CD14-positive monocyte (primary cell): ENCODE measurements around the gene BSN. TPM values are rescaled to one million over a fixed set of nuclear protein-coding genes. Genes with fewer than 3 reads are reported as not detected.
A peak's percentile ranks its signal among the peaks of the same experiment; 100 is the strongest.

Experiments used
- DNase-seq, 3 donors: peaks; one replicate each; pipeline ENCODE4 v3.0.0-alpha.2; 2011 to 2022
- H2AFZ ChIP-seq: 2 replicates; pipeline ENCODE4 v1.6.0; 2012; ENCODE audit warnings: mild to moderate bottlenecking, low read depth, low read length, inconsistent platforms; ENCODE audit not compliant: insufficient read depth, poor library complexity, severe bottlenecking
- H3K27ac ChIP-seq, 2 donors: 1 replicate in 1 of 2; 2 replicates in 1 of 2; pipeline ENCODE4 v1.5.1; 2012 to 2013; ENCODE audit warnings: low read length in 2 of 2, control low read depth in 1 of 2, inconsistent platforms in 1 of 2, low read depth in 1 of 2, mild to moderate bottlenecking in 1 of 2
- H3K27me3 ChIP-seq, 2 donors: one replicate each; pipeline versions ENCODE4 v1.6.0 to v1.6.1; 2011 to 2013; ENCODE audit warnings: low read length in 2 of 2; ENCODE audit not compliant: control insufficient read depth in 2 of 2, insufficient read depth in 2 of 2
- H3K36me3 ChIP-seq, 2 donors: replicated peaks in 1 of 2; 1 replicate in 1 of 2; 2 replicates in 1 of 2; pipeline versions ENCODE4 v1.5.1 to v1.6.1; 2012 to 2013; ENCODE audit warnings: low read length in 2 of 2, control low read depth in 1 of 2, inconsistent platforms in 1 of 2, mild to moderate bottlenecking in 1 of 2; ENCODE audit not compliant: insufficient read depth in 2 of 2, control insufficient read depth in 1 of 2
- H3K4me1 ChIP-seq, 2 donors: 1 replicate in 1 of 2; 2 replicates in 1 of 2; pipeline versions ENCODE4 v1.5.1 to v1.6.1; 2012 to 2013; ENCODE audit warnings: low read length in 2 of 2, control low read depth in 1 of 2, inconsistent platforms in 1 of 2, mild to moderate bottlenecking in 1 of 2, moderate library complexity in 1 of 2; ENCODE audit not compliant: insufficient read depth in 2 of 2, control insufficient read depth in 1 of 2
- H3K4me2 ChIP-seq: replicated peaks from 2 replicates; pipeline ENCODE3; 2012; ENCODE audit warnings: low read length, moderate library complexity, mild to moderate bottlenecking; ENCODE audit not compliant: poor library complexity, severe bottlenecking; ENCODE audit errors: extremely low read depth
- H3K4me3 ChIP-seq, 3 experiments: fragments of 200-600 bp in 1 of 3; sonication (generic) in 1 of 3; replicated peaks in 1 of 3; 1 replicate in 2 of 3; 2 replicates in 1 of 3; pipeline ENCODE4 v1.5.1; 2011 to 2013; ENCODE audit warnings: low read length in 3 of 3, mild to moderate bottlenecking in 3 of 3, control low read depth in 2 of 3, low read depth in 2 of 3, inconsistent platforms in 1 of 3, moderate library complexity in 1 of 3
- H3K79me2 ChIP-seq: 2 replicates; pipeline ENCODE4 v1.6.0; 2012; ENCODE audit warnings: mild to moderate bottlenecking, control low read depth, inconsistent platforms, low read length, moderate library complexity; ENCODE audit not compliant: insufficient read depth
- H3K9ac ChIP-seq: 2 replicates; pipeline ENCODE4 v1.6.0; 2017; ENCODE audit warnings: low read length, mild to moderate bottlenecking; ENCODE audit not compliant: insufficient read depth, poor library complexity, severe bottlenecking
- H3K9me3 ChIP-seq, 2 donors: replicated peaks in 1 of 2; 1 replicate in 1 of 2; 2 replicates in 1 of 2; pipeline versions ENCODE4 v1.5.1 to v1.6.1; 2012 to 2013; ENCODE audit warnings: low read length in 2 of 2, control low read depth in 1 of 2; ENCODE audit not compliant: control insufficient read depth in 1 of 2, insufficient read depth in 1 of 2
- H4K20me1 ChIP-seq: 2 replicates; pipeline ENCODE4 v1.6.0; 2012; ENCODE audit warnings: mild to moderate bottlenecking, low read length, control low read depth, moderate library complexity; ENCODE audit not compliant: insufficient read depth
- H3K27ac Mint-ChIP-seq, 7 donors: one replicate each; pipeline ENCODE4 v1.8.0; 2020; ENCODE audit warnings: mild to moderate bottlenecking in 7 of 7, mixed read lengths in 7 of 7, moderate library complexity in 6 of 7, inconsistent platforms in 2 of 7
- H3K27me3 Mint-ChIP-seq, 3 donors: one replicate each; pipeline ENCODE4 v1.8.0; 2021 to 2022; ENCODE audit warnings: low read depth in 3 of 3, mild to moderate bottlenecking in 3 of 3, mixed read lengths in 3 of 3, moderate library complexity in 3 of 3, inconsistent platforms in 1 of 3
- H3K36me3 Mint-ChIP-seq, 2 donors: one replicate each; pipeline ENCODE4 v1.8.0; 2020; ENCODE audit warnings: mixed read lengths in 2 of 2, inconsistent platforms in 1 of 2, mild to moderate bottlenecking in 1 of 2
- H3K4me1 Mint-ChIP-seq: one replicate; pipeline ENCODE4 v1.8.0; 2020; ENCODE audit warnings: mild to moderate bottlenecking, mixed read lengths
- H3K4me3 Mint-ChIP-seq, 2 donors: one replicate each; pipeline ENCODE4 v1.8.0; 2020; ENCODE audit warnings: mild to moderate bottlenecking in 2 of 2, mixed read lengths in 2 of 2, moderate library complexity in 1 of 2
- H3K9me3 Mint-ChIP-seq, 7 donors: one replicate each; pipeline ENCODE4 v1.8.0; 2020 to 2022; ENCODE audit warnings: mixed read lengths in 7 of 7, mild to moderate bottlenecking in 6 of 7, moderate library complexity in 6 of 7, inconsistent platforms in 2 of 7
- WGBS: methylation state at CpG from one replicate; pipeline ENCODE4 v1.1.5; 2013; ENCODE audit warnings: missing lambda C conversion rate; ENCODE audit not compliant: insufficient coverage; 5-methylcytosine and 5-hydroxymethylcytosine counted together
- intact Hi-C, 2 donors: fragments of 100-400 bp; cut with micrococcal nuclease; formaldehyde crosslinking; loops; one replicate each; pipeline versions ENCODE4 v1.15.0 to v1.15.1; 2023
- polyA plus RNA-seq, 3 donors: library from polyadenylated mRNA; depleted of rRNA in 1 of 3; unstranded in 2 of 3; stranded (reverse) in 1 of 3; fragments of 300-500 nt in 2 of 3; fragments of >200 nt in 1 of 3; fragmentation: Illumina TruSeq in 2 of 3; gene quantifications; 1 replicate in 2 of 3; 2 replicates in 1 of 3; pipeline ENCODE4 v1.2.3, GENCODE V29; 2012 to 2021
- TF ChIP-seq, protein P1 (sequence below): fragments of 200-600 bp; IDR thresholded peaks from one replicate; pipeline ENCODE4 v1.8.0; 2022; ENCODE audit warnings: antibody characterized with exemption, mild to moderate bottlenecking

Gene BSN
- polyA plus RNA-seq, 3 donors, result not detected

DNA sequence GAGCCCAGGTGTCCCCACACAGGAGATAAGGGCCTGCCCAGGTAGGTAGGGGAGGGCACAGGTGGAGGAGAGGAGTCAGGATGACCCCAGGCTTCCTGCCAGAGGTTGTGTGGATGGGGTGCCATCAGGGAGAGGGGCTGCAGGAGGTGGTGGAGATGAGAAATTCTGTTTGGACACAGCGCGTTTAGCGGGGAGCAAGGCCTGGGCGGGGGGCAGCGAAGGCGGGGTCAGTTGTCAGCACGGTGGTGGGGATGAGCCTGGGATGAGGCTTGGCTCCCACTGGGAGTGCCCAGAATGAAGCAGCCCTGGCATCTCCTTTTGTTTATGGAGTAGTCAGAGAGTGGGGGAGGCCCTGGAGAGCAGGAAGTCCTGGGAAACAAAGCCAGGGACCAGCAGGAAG is 149.7 kb downstream of the BSN start:
- no peak overlapping the region for H3K4me3 Mint-ChIP-seq
- peaks cover 0 to 2% (median 0%) of the 10 kb centered on the region in 3 donors for H3K27me3 Mint-ChIP-seq
- Histone ChIP-seq H3K79me2 (no peaks in the 10 kb centered on the region), H3K4me1 (no peaks in the 10 kb centered on the region), H3K4me2 (no peak overlapping the region), H4K20me1 (peaks cover 6% of the 10 kb centered on the region), H3K9me3 (no peaks in the 10 kb centered on the region), H3K4me3 (no peak overlapping the region), H3K9ac (no peak overlapping the region), H3K27me3 (no peaks in the 10 kb centered on the region), H3K27ac (no peak overlapping the region), H3K36me3 (peaks cover 69 to 85% of the 10 kb centered on the region in 2 donors), H2AFZ (no peak overlapping the region)
- WGBS, result 100% methylated on average over 7 of the region's 7 CpGs
- no peak for DNase-seq
- H3K36me3 Mint-ChIP-seq, result peaks cover 60 to 85% of the 10 kb centered on the region in 2 donors
- peak overlapping the region in 2 of 7 donors; percentile 44 to 64 for H3K27ac Mint-ChIP-seq
- no peaks in the 10 kb centered on the region for H3K9me3 Mint-ChIP-seq
- TF ChIP-seq, protein P1, sequence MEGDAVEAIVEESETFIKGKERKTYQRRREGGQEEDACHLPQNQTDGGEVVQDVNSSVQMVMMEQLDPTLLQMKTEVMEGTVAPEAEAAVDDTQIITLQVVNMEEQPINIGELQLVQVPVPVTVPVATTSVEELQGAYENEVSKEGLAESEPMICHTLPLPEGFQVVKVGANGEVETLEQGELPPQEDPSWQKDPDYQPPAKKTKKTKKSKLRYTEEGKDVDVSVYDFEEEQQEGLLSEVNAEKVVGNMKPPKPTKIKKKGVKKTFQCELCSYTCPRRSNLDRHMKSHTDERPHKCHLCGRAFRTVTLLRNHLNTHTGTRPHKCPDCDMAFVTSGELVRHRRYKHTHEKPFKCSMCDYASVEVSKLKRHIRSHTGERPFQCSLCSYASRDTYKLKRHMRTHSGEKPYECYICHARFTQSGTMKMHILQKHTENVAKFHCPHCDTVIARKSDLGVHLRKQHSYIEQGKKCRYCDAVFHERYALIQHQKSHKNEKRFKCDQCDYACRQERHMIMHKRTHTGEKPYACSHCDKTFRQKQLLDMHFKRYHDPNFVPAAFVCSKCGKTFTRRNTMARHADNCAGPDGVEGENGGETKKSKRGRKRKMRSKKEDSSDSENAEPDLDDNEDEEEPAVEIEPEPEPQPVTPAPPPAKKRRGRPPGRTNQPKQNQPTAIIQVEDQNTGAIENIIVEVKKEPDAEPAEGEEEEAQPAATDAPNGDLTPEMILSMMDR, result no peak
- intact Hi-C loops, result loop anchor here (5.0 kb wide), 1 partner anchor 133 kb away; no protein-coding TSS in a partner anchor
- H3K4me1 Mint-ChIP-seq, result no peaks in the 10 kb centered on the region

DNA sequence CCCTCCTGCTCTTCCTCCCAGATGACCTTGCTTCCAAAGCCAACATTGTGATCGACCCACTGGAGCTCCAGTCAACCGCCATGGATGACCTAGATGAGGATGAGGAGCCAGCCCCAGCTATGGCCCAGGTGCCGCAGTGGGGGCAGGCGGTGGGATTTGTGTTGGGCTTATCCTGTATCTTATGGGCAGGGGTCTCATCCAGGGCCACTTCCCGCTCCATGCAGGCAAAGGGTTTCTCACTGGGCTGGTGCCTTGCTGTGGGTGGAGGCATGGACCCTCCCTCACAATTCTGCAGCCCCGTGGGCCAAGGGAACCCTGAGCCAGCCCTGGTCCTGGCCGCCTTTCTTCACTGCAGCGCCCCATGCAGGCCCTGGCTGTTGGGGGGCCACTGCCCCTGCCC is 150.4 kb downstream of the BSN start:
- Histone ChIP-seq H3K27ac (no peak overlapping the region), H3K9me3 (no peaks in the 10 kb centered on the region), H3K27me3 (no peaks in the 10 kb centered on the region), H3K4me2 (no peak overlapping the region), H3K36me3 (peaks cover 65 to 78% of the 10 kb centered on the region in 2 donors), H3K9ac (no peak overlapping the region), H3K79me2 (no peaks in the 10 kb centered on the region), H3K4me3 (no peak overlapping the region), H4K20me1 (peaks cover 6% of the 10 kb centered on the region), H2AFZ (no peak overlapping the region), H3K4me1 (no peaks in the 10 kb centered on the region)
- WGBS, result 94% methylated on average over 2 of the region's 8 CpGs
- Mint-ChIP-seq H3K4me3 (no peak overlapping the region), H3K36me3 (peaks cover 58 to 84% of the 10 kb centered on the region in 2 donors), H3K9me3 (no peaks in the 10 kb centered on the region), H3K4me1 (no peaks in the 10 kb centered on the region), H3K27me3 (peaks cover 0 to 2% (median 0%) of the 10 kb centered on the region in 3 donors), H3K27ac (peak overlapping the region in 1 of 7 donors; percentile 14)
- intact Hi-C loops, result loop anchor here (5.0 kb wide), 1 partner anchor 133 kb away; no protein-coding TSS in a partner anchor
- no peak for DNase-seq
- TF ChIP-seq, protein P1, result no peak
